ENCODE results near the gene MGAT4C.

MGAT4C gene

GRCh38 chr12:86042062-86042461 is 214.1 kb downstream of the MGAT4C start:
- Histone ChIP-seq H3K4me2 (ENCODE audit: low read length) (no peak overlapping the region), H3K9ac (ENCODE audit: low read depth, low read length) (no peak overlapping the region)

GRCh38 chr12:86018361-86018760 is 237.8 kb downstream of the MGAT4C start:
- Histone ChIP-seq H3K4me1 (ENCODE audit: control insufficient read depth, insufficient read depth, low read length) (no peaks in the 10 kb centered on the region), H3K27me3 (ENCODE audit: control insufficient read depth, insufficient read depth, low read length) (no peaks in the 10 kb centered on the region), H3K9ac (ENCODE audit: low read depth, low read length) (no peak overlapping the region), H3K36me3 (ENCODE audit: insufficient read depth, low read length) (no peaks in the 10 kb centered on the region), H3K4me3 (ENCODE audit: low read length) (no peak overlapping the region), H3K9me3 (replicated peaks; ENCODE audit: low read length) (no peaks in the 10 kb centered on the region), H3K4me2 (ENCODE audit: low read length) (no peak overlapping the region)

More at GRCh38 chr12:86042062-86042461, 214.1 kb downstream of the MGAT4C start:
- no peak overlapping the region for H3K4me3 ChIP-seq (ENCODE audit: low read length)
- no peaks in the 10 kb centered on the region for H3K27me3 ChIP-seq (ENCODE audit: control insufficient read depth, insufficient read depth, low read length)
- H3K36me3 ChIP-seq (ENCODE audit: insufficient read depth, low read length): no peaks in the 10 kb centered on the region
- peaks cover 8% of the 10 kb centered on the region for H3K9me3 ChIP-seq (replicated peaks; ENCODE audit: low read length)
- no peaks in the 10 kb centered on the region for H3K4me1 ChIP-seq (ENCODE audit: control insufficient read depth, insufficient read depth, low read length)

- H3K4me3 ChIP-seq (ENCODE audit: low read length): no peak overlapping the region
- H3K27me3 ChIP-seq (ENCODE audit: control insufficient read depth, insufficient read depth, low read length): no peaks in the 10 kb centered on the region
- H3K9me3 ChIP-seq (replicated peaks; ENCODE audit: low read length): no peaks in the 10 kb centered on the region
- no peaks in the 10 kb centered on the region for H3K36me3 ChIP-seq (ENCODE audit: insufficient read depth, low read length)
- H3K4me2 ChIP-seq (ENCODE audit: low read length): no peak overlapping the region
- no peaks in the 10 kb centered on the region for H3K4me1 ChIP-seq (ENCODE audit: control insufficient read depth, insufficient read depth, low read length)
- no peak overlapping the region for H3K9ac ChIP-seq (ENCODE audit: low read depth, low read length)
These were observed 241.2 kb downstream of the MGAT4C start for GRCh38 chr12:86015026-86015425.

- Histone ChIP-seq H3K36me3 (ENCODE audit: insufficient read depth, low read length) (no peaks in the 10 kb centered on the region), H3K4me2 (ENCODE audit: low read length) (no peak overlapping the region), H3K27me3 (ENCODE audit: control insufficient read depth, insufficient read depth, low read length) (no peaks in the 10 kb centered on the region), H3K9ac (ENCODE audit: low read depth, low read length) (no peak overlapping the region), H3K9me3 (replicated peaks; ENCODE audit: low read length) (no peaks in the 10 kb centered on the region), H3K4me1 (ENCODE audit: control insufficient read depth, insufficient read depth, low read length) (no peaks in the 10 kb centered on the region), H3K4me3 (ENCODE audit: low read length) (no peak overlapping the region)
These were observed 249.5 kb downstream of the MGAT4C start for GRCh38 chr12:86006727-86007126.

- H3K4me2 ChIP-seq (ENCODE audit: low read length): no peak overlapping the region
- H3K9me3 ChIP-seq (replicated peaks; ENCODE audit: low read length): peaks cover 4% of the 10 kb centered on the region
- H3K36me3 ChIP-seq (ENCODE audit: insufficient read depth, low read length): no peaks in the 10 kb centered on the region
- H3K9ac ChIP-seq (ENCODE audit: low read depth, low read length): no peak overlapping the region
- H3K27me3 ChIP-seq (ENCODE audit: control insufficient read depth, insufficient read depth, low read length): no peaks in the 10 kb centered on the region
- no peak overlapping the region for H3K4me3 ChIP-seq (ENCODE audit: low read length)
- H3K4me1 ChIP-seq (ENCODE audit: control insufficient read depth, insufficient read depth, low read length): peaks cover 3% of the 10 kb centered on the region
These were observed 258.1 kb downstream of the MGAT4C start for GRCh38 chr12:85998074-85998473.

- Histone ChIP-seq H3K4me2 (ENCODE audit: low read length) (no peak overlapping the region), H3K4me1 (ENCODE audit: control insufficient read depth, insufficient read depth, low read length) (peaks cover 3% of the 10 kb centered on the region)
These were observed 259.9 kb downstream of the MGAT4C start for GRCh38 chr12:85996280-85996679.

GRCh38 chr12:85993746-85994145 is 262.4 kb downstream of the MGAT4C start:
- Histone ChIP-seq H3K4me3 (ENCODE audit: low read length) (no peak overlapping the region), H3K36me3 (ENCODE audit: insufficient read depth, low read length) (no peaks in the 10 kb centered on the region), H3K4me2 (ENCODE audit: low read length) (no peak overlapping the region), H3K9me3 (replicated peaks; ENCODE audit: low read length) (peaks cover 4% of the 10 kb centered on the region), H3K27me3 (ENCODE audit: control insufficient read depth, insufficient read depth, low read length) (no peaks in the 10 kb centered on the region), H3K9ac (ENCODE audit: low read depth, low read length) (no peak overlapping the region), H3K4me1 (ENCODE audit: control insufficient read depth, insufficient read depth, low read length) (peaks cover 3% of the 10 kb centered on the region)

More at GRCh38 chr12:85996280-85996679, 259.9 kb downstream of the MGAT4C start:
- Histone ChIP-seq H3K9ac (ENCODE audit: low read depth, low read length) (no peak overlapping the region), H3K4me3 (ENCODE audit: low read length) (no peak overlapping the region), H3K36me3 (ENCODE audit: insufficient read depth, low read length) (no peaks in the 10 kb centered on the region), H3K27me3 (ENCODE audit: control insufficient read depth, insufficient read depth, low read length) (no peaks in the 10 kb centered on the region), H3K9me3 (replicated peaks; ENCODE audit: low read length) (peaks cover 4% of the 10 kb centered on the region)

GRCh38 chr12:85985996-85986395 is 270.2 kb downstream of the MGAT4C start:
- Histone ChIP-seq H3K4me1 (ENCODE audit: control insufficient read depth, insufficient read depth, low read length) (no peaks in the 10 kb centered on the region), H3K9ac (ENCODE audit: low read depth, low read length) (no peak overlapping the region)

GRCh38 chr12:85983601-85984000 is 272.6 kb downstream of the MGAT4C start:
- H3K36me3 ChIP-seq (ENCODE audit: insufficient read depth, low read length): no peaks in the 10 kb centered on the region
- no peaks in the 10 kb centered on the region for H3K27me3 ChIP-seq (ENCODE audit: control insufficient read depth, insufficient read depth, low read length)
- no peak overlapping the region for H3K4me3 ChIP-seq (ENCODE audit: low read length)
- no peak overlapping the region for H3K9ac ChIP-seq (ENCODE audit: low read depth, low read length)
- H3K4me1 ChIP-seq (ENCODE audit: control insufficient read depth, insufficient read depth, low read length): no peaks in the 10 kb centered on the region
- no peaks in the 10 kb centered on the region for H3K9me3 ChIP-seq (replicated peaks; ENCODE audit: low read length)
- no peak overlapping the region for H3K4me2 ChIP-seq (ENCODE audit: low read length)

More at GRCh38 chr12:85985996-85986395, 270.2 kb downstream of the MGAT4C start:
- no peak overlapping the region for H3K4me3 ChIP-seq (ENCODE audit: low read length)
- H3K9me3 ChIP-seq (replicated peaks; ENCODE audit: low read length): no peaks in the 10 kb centered on the region
- no peak overlapping the region for H3K4me2 ChIP-seq (ENCODE audit: low read length)
- H3K27me3 ChIP-seq (ENCODE audit: control insufficient read depth, insufficient read depth, low read length): no peaks in the 10 kb centered on the region
- no peaks in the 10 kb centered on the region for H3K36me3 ChIP-seq (ENCODE audit: insufficient read depth, low read length)

GRCh38 chr12:85979641-85980040 is 276.6 kb downstream of the MGAT4C start:
- Histone ChIP-seq H3K4me3 (ENCODE audit: low read length) (no peak overlapping the region), H3K4me2 (ENCODE audit: low read length) (no peak overlapping the region), H3K27me3 (ENCODE audit: control insufficient read depth, insufficient read depth, low read length) (no peaks in the 10 kb centered on the region), H3K36me3 (ENCODE audit: insufficient read depth, low read length) (no peaks in the 10 kb centered on the region), H3K9ac (ENCODE audit: low read depth, low read length) (no peak overlapping the region), H3K4me1 (ENCODE audit: control insufficient read depth, insufficient read depth, low read length) (no peaks in the 10 kb centered on the region), H3K9me3 (replicated peaks; ENCODE audit: low read length) (no peaks in the 10 kb centered on the region)

GRCh38 chr12:85975716-85976115 is 280.5 kb downstream of the MGAT4C start:
- no peaks in the 10 kb centered on the region for H3K27me3 ChIP-seq (ENCODE audit: control insufficient read depth, insufficient read depth, low read length)
- H3K4me1 ChIP-seq (ENCODE audit: control insufficient read depth, insufficient read depth, low read length): no peaks in the 10 kb centered on the region
- H3K9ac ChIP-seq (ENCODE audit: low read depth, low read length): no peak overlapping the region
- no peaks in the 10 kb centered on the region for H3K9me3 ChIP-seq (replicated peaks; ENCODE audit: low read length)
- H3K36me3 ChIP-seq (ENCODE audit: insufficient read depth, low read length): no peaks in the 10 kb centered on the region
- no peak overlapping the region for H3K4me2 ChIP-seq (ENCODE audit: low read length)
- no peak overlapping the region for H3K4me3 ChIP-seq (ENCODE audit: low read length)

GRCh38 chr12:85971800-85972199 is 284.4 kb downstream of the MGAT4C start:
- Histone ChIP-seq H3K36me3 (ENCODE audit: insufficient read depth, low read length) (no peaks in the 10 kb centered on the region), H3K9me3 (replicated peaks; ENCODE audit: low read length) (no peaks in the 10 kb centered on the region), H3K27me3 (ENCODE audit: control insufficient read depth, insufficient read depth, low read length) (no peaks in the 10 kb centered on the region), H3K4me1 (ENCODE audit: control insufficient read depth, insufficient read depth, low read length) (no peaks in the 10 kb centered on the region), H3K9ac (ENCODE audit: low read depth, low read length) (no peak overlapping the region), H3K4me3 (ENCODE audit: low read length) (no peak overlapping the region), H3K4me2 (ENCODE audit: low read length) (no peak overlapping the region)

Measured in skeletal muscle satellite cell (primary cell).